Fibroblast of skin of left quadriceps (primary cell): ENCODE results near the gene IARS1.

ENCODE experiments used
- DNase-seq, 2 experiments: peaks; one replicate each; pipeline ENCODE4 v3.0.0-alpha.2; 2013; ENCODE audit warnings: low read depth in 2 of 2

IARS1 gene

DNA sequence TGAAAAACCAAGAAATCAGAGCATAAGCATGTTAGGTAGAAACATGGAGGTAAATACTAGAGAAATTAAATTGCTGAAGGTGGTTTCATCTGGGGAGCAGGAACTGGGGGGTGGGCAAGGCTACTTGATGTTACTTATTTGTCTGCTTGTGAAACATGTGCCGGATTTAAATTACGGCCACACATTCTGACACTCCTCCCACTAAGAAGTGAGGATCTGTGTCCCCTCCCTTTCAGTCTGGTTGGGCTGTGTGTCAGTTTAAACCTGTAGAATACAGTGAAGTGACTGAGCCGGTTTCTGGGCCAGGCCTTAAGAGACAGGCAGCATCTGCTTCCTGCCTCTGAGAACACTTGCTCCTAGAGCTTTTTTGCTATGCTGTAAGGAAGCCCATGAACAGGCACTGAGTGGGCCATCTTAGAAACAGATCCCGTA lies 2.3 kb upstream of the IARS1 start:
- DNase-seq: no peak

DNA sequence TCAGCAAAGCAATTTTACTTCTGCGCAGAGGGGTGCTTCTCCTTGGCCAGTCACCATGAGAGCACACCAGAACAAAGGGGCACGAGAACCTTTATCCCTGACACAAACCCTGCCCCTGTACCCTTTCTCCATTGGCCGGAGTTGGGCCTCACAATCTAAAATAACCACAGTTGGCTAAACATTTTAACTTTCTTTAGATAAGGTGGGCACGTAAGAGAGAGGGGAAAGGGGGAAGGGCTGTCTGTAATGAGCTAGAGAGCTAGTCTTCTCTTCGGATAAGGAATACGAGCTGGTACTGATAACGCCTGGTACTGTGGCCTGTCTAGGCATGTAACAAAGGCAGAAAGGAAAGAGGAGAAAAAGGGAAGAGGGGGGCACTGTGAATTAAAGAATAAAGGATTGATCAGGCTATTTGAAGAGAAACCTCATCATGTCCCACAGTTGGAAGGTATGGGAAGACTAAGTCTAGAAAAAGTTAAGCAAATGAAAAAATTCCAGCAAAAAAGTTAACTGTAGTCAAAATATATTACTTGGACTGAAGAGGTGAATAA lies 1.8 kb upstream of the IARS1 start:
- DNase-seq: no peak

DNA sequence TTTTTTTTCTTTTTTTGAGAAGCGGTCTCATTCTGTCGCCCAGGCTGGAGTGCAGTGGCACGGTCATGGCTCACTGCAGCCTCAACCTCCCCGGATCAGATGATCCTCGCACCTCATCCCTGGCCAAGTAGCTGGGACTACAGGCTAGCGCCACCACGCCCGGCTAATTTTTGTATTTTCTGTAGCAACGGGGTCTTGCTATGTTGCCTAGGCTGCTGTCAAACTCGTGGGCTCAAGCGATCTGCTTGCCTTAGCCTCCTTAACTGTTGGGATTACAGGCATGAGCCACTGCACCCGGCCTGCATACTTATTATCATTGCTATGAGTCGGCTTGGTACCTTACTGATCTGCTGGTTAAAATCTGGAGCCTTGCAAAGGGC lies 790 bp upstream of the IARS1 start:
- DNase-seq: no peak

DNA sequence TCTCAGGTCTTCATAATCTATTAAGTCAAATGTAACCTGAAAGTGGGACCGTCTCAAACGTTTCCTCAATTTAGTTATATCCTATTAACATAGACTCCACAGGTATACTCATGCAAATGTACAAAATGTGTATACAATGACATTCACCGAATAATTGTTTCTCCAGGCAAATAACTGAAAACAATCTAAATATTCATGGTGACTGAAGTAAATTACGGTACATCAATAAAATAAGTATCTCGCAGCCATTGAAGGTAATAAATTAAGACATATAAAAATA lies 482 bp downstream of the IARS1 start:
- no peak for DNase-seq

DNA sequence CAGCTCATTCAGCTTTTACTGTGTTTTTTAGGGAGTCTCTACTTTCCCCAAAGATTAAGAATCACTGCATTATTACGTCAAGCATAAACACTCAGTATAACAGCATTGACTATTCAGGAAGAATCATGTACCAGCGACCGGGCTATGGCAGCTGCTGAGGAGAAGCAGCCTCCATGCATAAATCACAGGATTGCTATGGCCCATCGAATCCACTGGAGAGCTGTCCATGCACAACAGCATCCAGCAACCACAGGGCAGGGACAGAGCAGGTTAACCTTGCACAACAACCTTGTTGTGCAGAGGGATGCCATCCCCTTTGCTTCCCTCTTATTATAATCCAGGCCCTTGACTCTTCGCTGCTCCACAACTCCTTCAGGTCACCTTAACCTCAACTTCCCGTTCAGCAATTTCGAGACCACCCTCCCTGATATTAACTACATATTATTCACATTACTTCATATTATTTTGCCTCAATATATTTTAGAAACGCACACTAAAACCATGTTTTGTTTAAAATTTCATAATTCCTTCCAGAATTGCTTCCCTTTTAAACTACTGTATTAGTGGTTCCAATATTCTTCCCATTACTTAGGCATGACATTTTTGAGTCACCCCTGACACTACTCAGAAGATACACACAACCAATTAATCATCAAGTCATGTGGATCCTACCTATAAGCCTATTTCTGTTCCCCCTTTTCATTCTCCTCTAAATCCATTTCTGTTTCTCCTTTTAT lies 991 bp downstream of the IARS1 start:
- DNase-seq: no peak

DNA sequence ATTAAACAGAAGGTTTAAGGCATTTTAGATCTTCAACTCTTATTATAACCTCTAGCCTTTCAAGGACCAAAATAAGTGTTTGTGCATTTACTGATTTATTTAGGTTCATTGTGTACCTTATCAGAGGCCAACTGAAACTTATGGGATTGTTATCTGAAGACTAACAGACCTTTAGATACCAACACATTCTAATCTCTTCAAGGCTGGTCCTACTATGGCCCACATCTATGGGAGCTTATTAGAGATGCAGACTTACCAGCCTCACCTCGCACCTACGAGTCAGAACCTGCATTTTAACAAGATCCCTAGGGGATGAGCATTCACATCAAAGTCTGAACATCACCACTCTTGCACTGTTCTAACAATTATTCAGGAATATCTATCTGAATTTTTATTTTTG lies 1.9 kb downstream of the IARS1 start:
- no peak for DNase-seq

DNA sequence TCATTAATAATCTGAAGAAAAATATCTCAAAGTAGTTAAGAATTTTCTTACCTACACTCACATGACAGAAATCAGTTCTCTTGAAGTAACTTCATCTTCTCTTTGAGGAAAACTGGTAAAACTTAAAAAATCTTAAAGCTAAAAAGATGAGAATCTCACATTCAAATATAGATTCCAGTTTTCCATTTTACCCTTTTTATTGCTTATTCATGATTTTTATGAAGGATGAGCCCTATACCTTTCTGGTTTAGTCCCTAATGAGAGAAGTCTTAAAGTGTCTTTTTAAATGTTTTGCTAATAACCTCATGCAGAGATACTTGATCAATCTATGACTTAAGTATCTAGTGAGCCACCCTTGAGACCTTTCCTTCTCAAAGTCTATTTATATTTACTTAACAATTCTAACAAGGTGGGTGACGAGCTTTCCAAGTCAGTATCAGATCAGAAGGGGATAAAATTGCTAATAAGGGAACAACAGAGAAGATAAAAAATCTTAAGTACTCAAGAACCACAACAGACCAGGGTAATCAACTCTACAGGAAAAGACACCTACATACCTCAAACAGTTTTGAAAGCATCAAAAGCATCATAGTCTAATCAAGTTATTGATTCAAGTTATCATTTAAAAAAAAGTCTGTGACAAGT lies 2.6 kb downstream of the IARS1 start:
- no peak for DNase-seq

DNA sequence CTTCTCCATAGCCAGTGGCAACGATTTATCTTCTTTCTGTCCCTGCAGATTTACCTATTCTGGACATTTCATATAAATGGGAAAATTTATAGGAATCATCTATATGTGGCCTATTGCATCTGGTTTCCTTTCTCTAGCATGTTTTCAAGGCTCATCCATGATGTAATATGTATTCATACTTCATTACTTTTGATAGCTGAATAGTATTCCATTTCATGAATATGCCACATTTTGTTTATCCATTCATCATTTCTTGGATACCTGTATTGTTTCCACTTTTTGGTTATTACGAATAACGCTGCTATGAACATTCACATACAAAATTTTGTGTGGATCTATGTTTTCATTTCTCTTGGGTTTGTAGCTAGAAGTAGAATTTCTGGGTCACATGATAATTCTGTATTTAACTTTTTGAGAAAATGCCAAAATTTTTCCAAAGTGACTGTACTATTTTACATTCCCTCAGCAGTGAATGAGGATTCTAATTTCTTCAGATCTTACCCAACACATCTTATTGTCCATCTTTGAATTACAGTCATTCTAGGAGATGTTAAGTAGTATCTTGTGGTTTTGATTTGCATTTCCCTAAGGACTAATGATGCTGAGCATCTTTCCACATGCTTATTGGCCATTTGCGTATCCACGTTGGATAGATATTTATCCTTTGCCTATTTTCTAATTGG lies 3.6 kb downstream of the IARS1 start:
- peak; percentile 38 to 39 for DNase-seq

DNA sequence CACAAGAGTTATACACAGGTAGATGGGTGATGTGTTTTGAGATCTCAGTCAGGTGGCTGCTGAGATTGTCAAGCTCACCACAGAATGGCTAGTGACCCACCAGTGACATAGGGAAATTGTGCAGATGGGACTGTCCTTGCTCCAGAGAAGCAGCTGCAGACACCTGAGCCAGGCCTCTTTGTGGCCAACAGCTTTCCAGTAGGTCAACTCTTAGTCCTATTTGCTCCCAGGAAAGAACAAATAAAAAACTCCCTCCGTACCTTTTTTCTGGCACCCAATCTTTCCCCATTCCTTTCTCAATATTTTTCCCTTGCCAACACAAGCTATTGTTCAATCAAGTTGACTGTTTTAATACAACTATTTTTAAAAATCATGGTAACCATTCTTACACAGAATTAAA lies 14.2 kb downstream of the IARS1 start:
- no peak for DNase-seq

DNA sequence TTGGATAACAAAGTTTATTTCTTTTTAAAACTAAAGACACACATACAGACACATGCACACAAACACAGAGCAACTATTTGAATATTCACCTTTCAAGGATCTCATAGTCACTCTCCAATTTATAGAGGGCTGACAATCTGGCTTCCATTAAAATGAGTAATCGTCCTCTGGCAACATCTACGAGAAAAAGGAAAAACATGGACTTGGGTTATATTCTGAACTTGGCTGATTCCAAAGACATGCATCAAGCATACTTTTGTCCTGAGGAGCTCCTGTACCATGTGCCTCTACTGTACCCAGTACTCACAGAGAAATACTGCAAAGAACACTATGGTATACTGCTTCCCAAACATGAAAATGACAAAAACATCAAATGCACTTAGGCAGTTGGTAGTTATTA lies 15.4 kb downstream of the IARS1 start:
- peak; percentile 49 to 60 for DNase-seq

DNA sequence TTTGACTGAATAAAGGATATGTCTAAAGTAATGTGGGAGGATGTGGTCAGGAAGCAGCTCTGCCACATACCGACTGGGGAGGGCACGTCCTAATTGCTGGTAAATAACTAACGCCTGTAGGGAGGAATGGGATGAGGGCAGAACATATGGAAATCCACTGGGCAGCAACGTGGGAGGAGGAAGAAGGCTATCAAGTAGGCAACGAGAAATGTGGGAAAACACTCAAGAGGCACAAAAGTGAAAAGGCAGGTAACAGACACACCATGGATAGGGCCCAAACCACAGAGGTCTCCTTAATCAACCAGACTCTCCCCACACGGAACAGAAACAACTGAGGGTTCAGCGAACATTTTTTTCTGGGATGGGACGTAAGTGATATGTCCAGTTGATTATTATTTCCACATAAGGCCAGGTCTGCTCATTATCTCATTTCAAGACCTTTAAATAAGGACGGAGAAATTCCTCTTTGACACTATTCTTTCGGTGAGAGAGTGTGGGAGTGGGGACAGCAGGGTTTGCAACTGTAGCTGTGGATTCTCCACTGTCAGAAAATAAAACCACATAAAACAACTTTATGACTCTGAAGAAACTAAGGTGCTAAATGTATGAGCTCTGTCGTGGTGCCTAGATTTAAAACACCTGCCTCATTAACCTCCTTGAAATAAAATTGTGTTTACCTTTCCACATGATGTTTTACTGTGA lies 17.0 kb downstream of the IARS1 start:
- DNase-seq: no peak

DNA sequence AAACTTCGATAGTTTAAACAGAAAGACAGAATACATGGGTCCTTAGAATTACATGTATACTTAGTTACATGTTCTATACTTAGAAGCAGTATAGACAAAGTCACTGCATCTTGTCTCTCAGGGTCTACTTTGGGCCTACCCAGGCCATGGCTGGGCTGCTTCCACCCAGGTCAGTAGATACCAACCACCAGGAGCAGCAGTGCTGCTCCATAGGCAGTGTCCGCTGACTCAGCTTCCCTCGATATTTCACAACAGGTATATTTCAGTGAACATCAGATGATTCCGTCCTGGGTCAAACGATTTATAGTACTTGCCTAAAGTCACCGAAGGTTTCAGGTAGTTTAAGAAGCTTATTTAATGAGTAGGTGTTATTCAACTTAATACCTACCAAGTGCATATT lies 18.0 kb downstream of the IARS1 start:
- no peak for DNase-seq

DNA sequence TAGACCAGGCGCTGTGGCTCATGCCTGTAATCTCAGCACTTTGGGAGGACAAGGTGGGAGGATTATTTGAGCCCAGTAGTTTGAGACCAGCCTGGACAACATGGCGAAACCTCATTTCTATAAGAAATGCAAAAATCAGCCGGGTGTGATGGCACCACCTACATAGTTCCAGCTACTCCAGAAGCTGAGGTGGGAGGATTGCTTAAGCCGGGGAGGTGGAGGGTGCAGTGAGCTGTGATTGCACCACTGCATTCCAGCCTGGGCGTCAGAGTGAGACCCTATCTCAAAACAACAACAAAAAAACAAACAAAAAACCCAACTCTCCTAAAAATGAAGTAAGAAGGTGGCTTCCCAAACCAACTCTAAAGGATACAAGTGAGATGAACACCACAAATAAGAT lies 23.0 kb downstream of the IARS1 start:
- no peak for DNase-seq

DNA sequence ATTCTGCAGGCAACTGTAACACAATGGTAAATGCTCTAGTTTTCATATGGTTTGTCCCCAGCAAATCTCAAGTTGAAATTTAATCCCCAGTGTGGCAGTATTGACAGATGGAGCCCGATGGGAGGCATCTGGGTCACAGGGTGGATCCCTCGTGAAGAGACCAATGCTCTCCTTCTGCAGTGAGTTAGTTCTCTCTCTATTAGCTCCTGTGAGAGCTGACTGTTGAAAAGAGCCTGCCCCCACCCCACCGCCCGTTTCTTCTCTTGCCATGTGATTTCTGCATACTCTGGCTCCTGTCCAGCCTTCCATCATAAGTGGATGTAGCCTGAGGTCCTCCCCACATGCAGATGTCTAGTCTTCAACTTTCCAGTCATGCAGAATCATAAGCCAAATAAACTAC lies 27.0 kb downstream of the IARS1 start:
- DNase-seq: no peak

DNA sequence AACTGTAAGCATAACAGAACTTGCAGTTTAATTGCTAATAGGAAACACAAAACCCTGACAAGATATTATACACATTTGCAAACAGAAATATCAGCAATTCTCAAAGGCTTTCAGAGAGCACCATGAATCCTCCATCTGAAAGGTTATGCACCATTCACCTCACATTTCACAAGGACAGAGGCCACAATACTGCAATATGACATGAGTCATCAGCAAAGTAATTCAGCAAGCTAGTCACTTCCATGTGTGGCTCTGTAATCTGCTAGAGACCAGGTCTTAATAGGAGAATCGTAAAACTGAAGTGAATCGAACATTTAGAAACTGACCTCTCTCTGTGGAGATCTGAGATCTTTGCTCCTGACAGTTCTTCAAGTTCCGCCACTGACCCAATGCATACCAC lies 28.3 kb downstream of the IARS1 start:
- DNase-seq: no peak

DNA sequence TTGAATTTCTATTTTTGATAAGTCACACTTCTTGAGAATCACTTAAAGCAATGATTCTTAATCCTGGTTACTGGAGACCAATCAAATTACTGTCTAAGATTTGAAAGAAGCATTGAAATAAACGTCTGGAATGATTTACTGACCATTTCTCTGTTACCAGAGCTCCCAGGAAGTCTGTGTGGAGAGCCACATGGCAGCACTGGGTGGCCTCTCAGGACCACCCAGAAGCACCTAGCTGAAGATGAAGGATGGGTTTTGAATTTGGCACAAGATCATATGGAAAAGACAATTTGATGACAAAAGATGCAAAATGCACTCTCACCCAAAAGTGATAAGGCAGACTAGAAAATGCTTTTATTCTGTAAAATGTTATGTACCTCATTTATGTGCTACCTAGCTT lies 30.4 kb downstream of the IARS1 start:
- no peak for DNase-seq

DNA sequence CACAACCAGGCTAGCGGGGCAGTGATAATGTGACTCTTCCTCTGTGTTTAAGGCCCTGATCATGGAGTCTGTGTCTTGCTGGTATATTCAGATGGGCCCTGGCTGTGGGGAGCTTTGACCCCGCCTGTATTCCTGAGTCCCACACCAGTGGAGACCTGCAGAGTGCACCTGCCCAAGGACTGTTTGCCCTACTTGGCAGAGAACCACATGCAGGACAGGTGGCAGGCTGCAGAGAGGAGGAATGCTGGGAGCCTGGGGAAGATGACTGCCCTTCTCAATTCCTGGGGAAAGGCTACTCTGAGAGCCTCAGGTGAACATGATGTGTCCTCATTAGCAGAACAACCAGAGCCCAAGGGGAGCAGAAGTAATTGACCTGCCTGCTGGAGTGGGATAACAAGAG lies 36.2 kb downstream of the IARS1 start:
- DNase-seq: no peak

DNA sequence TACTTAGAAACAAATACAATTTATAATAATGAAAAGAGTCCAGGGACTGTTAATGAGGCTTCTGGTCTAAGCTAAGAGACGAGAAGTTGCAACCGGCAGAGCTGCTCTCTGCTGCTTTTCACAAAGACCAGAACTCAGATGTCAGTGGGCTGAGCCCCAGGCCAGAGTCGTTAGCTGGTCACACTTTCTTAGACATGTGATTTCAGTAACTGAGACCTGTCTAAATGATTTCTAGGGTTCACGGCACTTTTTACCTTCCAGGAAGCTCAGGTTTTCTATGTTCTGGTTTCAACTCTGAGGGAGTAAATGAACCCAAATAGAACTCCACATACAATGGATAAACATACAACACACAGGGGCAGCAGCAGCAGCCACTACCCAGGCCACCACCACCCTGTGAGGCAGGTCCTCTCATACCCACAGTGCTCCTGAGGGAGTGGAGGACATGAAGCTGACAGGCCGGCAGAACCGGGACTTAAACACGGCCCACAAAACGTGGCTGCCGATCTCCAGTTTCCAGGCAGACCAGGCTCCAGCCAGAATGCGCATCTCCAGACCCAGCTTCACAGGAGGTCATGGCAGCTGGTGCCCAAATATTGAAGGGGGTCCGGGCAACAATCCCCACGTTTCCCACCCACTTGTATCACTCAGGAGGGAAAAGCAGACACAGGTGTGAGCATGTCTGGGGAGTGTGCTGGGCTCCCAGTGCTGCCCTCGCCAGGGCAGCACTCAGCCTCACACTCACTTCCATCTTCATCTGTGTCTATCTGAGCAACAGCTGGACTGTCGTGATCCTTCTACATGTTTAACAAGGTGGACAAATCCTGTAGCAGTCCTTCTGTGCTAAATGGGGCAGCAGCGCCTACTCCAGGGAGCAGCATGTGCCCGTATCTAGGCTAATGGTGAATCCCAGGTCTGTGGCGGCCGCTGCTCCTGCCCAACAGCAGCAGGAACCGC lies 38.8 kb downstream of the IARS1 start:
- DNase-seq: no peak

DNA sequence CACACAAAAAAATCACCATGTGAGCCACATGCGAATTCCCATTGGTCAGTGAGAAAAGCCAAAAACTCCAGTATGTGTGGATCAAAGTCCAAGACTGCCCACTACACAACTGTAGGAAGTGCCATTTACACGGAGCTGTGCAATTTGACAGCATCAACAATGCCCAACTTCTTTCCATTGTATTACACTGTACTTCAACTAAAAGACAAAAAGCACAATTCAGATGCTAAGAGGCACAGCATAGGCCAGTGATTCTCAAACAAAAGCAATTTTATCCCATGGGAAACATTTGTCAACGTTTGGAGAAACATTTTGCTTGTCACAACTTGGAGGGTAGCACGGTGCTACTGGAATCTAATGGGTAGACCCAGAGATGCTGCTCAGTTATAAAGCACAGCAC lies 39.8 kb downstream of the IARS1 start:
- no peak for DNase-seq

DNA sequence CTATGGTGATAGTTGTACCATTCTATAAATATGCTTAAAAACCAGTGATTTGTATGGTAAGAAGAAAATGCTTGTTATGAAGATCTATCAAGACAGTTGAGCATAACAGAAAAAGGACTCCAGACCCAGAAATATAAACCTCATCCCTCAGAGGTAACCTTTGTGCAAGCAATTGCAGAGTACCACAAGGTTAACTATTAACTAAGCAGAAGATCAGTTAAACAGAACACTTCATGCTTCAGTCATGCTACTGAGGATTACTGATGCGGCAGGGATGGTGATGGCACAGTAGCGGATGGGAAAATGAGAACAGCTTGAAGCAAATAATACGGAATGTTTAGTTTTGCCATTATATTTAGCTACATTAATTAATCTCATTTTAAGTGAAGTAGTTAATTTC lies 45.5 kb downstream of the IARS1 start:
- no peak for DNase-seq

DNA sequence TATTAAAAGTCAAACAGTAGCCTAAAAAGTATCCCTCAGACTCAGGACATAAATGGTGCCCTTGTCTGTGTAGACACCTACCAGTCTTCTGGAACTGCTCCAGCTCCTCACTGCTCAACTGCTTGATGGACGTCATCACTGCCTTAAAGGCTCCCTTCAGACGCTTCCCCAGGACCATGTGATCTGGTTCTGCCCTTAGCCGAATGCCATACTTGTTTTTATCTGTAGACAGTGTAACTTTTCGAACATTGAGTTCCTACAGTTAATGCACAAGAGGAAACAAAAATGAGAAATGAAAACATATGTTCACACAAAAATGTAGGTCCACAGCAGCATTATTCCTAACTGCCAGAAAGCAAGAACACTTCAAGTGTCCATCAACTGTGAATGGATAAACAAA lies 46.2 kb downstream of the IARS1 start:
- DNase-seq: no peak
